ENCODE data around the gene SESN3. TPM values are rescaled to one million over a fixed set of nuclear protein-coding genes. Genes with fewer than 3 reads are reported as not detected.
A peak's percentile ranks its signal among the peaks of the same experiment; 100 is the strongest.

The SESN3 gene
- total RNA-seq, 6 donors from 2014 or later, result 11.5 to 48.8 (median 23.2) TPM

DNA sequence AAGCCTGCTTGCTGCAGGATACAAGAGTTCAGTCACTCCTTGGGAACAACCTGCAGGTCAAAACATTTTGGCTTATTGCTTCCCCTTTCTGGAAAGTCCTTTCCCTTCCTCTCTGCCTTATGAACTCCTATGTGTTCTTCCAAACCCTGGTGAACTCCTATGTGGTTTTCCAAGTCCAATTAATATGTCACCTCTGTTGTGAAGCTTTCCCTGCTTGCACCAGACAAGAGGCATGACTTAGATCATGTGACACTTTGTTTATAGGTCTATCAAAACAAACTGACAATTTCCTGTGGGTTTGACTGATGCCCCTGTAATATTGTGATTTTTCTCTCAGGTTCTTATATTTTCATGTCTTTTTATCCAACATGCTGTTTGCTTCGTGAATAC, 77.2 kb downstream of the SESN3 start:
- ATAC-seq (ENCODE audit: low FRiP score in 2 of 2) (no peak), DNase-seq (no peak)
- Histone ChIP-seq H3K36me3 (no peaks in the 10 kb centered on the region), H3K9me3 (no peaks in the 10 kb centered on the region), H3K27ac (peak overlapping the region in 1 of 4 donors; percentile 36), H3K4me3 (no peak overlapping the region), H3K27me3 (no peaks in the 10 kb centered on the region), H3K4me1 (peaks cover 29 to 52% (median 35%) of the 10 kb centered on the region in 4 donors)
- TF ChIP-seq EP300 (IDR thresholded peaks at IDR 0.05), result no peak
- no peak for TF ChIP-seq POLR2A (IDR thresholded peaks at IDR 0.05)
- no peak for TF ChIP-seq POLR2AphosphoS5 (IDR thresholded peaks at IDR 0.05)
- TF ChIP-seq, protein P1, sequence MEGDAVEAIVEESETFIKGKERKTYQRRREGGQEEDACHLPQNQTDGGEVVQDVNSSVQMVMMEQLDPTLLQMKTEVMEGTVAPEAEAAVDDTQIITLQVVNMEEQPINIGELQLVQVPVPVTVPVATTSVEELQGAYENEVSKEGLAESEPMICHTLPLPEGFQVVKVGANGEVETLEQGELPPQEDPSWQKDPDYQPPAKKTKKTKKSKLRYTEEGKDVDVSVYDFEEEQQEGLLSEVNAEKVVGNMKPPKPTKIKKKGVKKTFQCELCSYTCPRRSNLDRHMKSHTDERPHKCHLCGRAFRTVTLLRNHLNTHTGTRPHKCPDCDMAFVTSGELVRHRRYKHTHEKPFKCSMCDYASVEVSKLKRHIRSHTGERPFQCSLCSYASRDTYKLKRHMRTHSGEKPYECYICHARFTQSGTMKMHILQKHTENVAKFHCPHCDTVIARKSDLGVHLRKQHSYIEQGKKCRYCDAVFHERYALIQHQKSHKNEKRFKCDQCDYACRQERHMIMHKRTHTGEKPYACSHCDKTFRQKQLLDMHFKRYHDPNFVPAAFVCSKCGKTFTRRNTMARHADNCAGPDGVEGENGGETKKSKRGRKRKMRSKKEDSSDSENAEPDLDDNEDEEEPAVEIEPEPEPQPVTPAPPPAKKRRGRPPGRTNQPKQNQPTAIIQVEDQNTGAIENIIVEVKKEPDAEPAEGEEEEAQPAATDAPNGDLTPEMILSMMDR (IDR thresholded peaks at IDR 0.05), result no peak
- WGBS, 2 donors, result 41 to 84% methylated on average over 1 of the region's 1 CpG

DNA sequence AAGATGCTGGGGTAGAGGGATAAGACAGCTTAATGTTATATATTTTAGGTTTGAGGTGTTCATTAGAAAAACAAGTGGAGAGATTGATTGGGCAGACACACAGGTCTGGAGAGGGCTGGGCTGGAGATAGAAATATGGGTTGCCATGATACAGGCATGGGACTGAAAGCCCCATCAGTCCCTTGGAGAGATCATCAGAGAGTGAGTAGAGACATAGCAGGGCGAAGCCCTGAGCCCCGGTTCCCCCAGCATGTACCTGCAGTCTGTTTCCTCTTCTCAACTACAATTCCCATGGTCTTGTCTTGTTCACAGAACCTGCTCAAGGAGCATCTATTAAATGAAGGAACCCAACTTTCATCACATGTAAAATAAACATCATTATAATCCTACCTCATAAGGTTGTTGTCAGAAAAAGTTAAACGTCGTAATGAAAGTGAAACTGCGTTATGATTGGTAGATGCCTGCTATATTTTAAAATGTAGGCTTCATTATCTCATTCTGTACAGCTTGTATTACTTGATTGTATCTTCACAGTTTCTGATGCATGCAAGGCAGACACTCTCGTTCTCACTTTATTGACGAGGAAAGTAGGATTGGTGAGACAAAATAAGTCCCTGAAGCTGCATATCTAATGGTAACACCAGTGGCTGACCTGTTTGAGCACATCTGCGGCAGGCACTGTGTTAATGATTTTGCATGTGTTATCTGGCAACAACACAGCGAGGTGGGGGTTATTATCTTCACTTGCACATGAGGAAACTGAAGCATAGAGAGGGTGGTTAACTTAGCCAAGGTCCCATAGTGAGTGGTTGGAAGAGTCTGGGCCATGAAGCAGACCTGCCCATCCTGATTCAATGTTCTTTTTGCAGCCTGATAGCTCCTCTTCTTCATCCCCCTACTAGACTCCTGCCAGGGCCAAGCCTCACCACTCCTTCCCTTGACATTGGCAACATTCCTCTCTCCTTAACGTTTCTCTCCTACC, 77.8 kb downstream of the SESN3 start:
- peak overlapping the region in 2 of 4 donors; percentile 36 to 94 for H3K27ac ChIP-seq
- TF ChIP-seq POLR2A (IDR thresholded peaks at IDR 0.05), result no peak
- TF ChIP-seq, protein P1 (IDR thresholded peaks at IDR 0.05), result no peak
- TF ChIP-seq EP300 (IDR thresholded peaks at IDR 0.05), result no peak
- no peak for TF ChIP-seq POLR2AphosphoS5 (IDR thresholded peaks at IDR 0.05)
- H3K36me3 ChIP-seq, result no peaks in the 10 kb centered on the region
- H3K4me1 ChIP-seq, result peaks cover 31 to 50% (median 35%) of the 10 kb centered on the region in 4 donors
- ATAC-seq (ENCODE audit: low FRiP score in 2 of 2), result no peak
- H3K9me3 ChIP-seq, result no peaks in the 10 kb centered on the region
- no peak for DNase-seq
- 32 to 42% methylated on average over 10 of the region's 10 CpGs for WGBS, 2 donors
- peak overlapping the region in 2 of 4 donors; percentile 6 to 8 for H3K4me3 ChIP-seq
- no peaks in the 10 kb centered on the region for H3K27me3 ChIP-seq

DNA sequence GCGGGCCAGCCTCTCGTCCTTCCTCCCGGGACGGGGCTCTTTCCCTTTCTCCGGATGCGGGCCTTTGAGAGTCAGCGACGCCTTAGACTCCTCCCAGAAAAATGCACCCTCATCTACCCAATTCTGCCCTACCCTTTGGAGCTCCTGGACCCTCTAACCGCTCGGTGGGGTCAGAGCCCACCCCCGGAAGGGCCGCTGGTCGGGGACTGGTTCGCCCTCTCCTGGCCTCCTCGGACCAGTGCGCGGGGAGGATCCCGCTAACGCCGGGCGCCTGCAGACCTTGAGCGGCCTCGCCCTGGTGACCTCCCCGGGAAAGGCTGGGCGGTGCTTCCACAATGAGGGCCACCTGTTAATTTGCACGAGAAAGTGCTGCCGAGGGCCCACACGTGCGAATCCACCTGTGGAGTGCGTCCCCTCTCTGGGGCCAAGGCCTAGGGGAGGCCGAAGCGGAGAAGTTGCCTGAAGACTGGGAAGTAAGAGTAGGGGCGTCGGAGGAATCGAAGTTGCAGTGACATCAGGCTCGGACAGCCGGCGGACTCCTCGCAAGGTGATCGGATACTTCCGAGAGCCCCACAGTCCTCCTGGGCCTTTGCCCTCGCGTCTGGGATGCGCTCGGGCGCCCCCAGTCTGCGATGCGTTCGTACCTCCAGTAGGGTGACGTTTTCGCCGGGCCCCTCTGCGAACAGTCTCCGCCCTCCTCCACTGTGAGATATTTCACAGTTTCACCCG, 79.9 kb downstream of the SESN3 start:
- H3K27ac ChIP-seq, result peak overlapping the region; percentile 92 to 96 (median 95)
- H3K4me1 ChIP-seq, result peaks cover 24 to 53% (median 43%) of the 10 kb centered on the region in 4 donors

DNA sequence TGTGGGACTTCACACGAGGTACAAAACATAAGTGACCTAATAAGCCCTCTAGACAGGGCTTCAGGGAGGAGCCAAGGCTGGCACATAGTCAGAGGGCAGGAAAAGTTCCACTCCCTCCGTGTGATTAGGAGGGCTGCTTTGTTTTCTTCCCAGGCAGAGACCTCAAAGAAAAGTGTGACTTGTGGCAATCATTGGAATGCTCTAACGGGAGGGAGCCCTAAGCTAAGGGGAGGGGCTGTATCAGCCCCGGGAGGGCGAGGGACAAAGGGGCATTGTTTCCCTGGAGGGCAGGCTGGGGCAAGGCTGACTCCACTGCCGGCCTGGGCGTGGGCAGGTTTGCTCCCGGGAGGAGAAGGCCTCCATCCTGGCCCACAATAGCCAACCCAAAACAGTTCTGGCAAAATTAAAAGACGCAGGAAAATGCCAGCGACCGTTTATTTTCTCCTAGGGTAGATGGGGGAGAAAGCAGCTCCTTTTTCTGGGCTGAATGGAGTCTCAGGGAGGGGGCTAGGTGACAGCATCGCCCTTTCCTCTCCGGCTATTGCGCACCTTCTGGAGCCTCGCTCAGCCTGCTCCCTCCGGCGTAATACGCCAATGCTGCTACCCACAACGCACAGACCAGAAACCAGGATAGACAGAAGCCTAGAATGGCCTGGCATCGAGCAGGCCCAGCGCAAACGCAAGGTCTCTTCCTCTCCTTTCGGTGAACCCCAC, 81.2 kb downstream of the SESN3 start:
- H3K4me3 ChIP-seq, result peak overlapping the region in 3 of 4 donors; percentile 54 to 66 (median 63)
- TF ChIP-seq POLR2AphosphoS5 (IDR thresholded peaks at IDR 0.05) (peak in 1 of 2 donors; percentile 6), POLR2A (IDR thresholded peaks at IDR 0.05) (no peak), EP300 (IDR thresholded peaks at IDR 0.05) (peak in 1 of 4 donors; percentile 8)
- TF ChIP-seq, protein P1 (IDR thresholded peaks at IDR 0.05), result no peak
- peak; percentile 38 to 68 for DNase-seq

More for the DNA sequence above, 79.9 kb downstream of the SESN3 start:
- DNase-seq, result peak; percentile 94 to 96
- TF ChIP-seq, protein P1 (IDR thresholded peaks at IDR 0.05), result peak; percentile 80 to 98 (median 97)
- TF ChIP-seq POLR2A (IDR thresholded peaks at IDR 0.05), result peak in 3 of 4 donors; percentile 60 to 76 (median 72)
- TF ChIP-seq POLR2AphosphoS5 (IDR thresholded peaks at IDR 0.05), result peak in 1 of 2 donors; percentile 89
- TF ChIP-seq EP300 (IDR thresholded peaks at IDR 0.05), result no peak
- Histone ChIP-seq H3K4me3 (peak overlapping the region; percentile 36 to 66 (median 58)), H3K27me3 (no peaks in the 10 kb centered on the region), H3K9me3 (no peaks in the 10 kb centered on the region), H3K36me3 (no peaks in the 10 kb centered on the region)
- 0 to 1% methylated on average over 27 to 50 of the region's 55 CpGs for WGBS, 2 donors
- peak; percentile 95 to 96 for ATAC-seq (ENCODE audit: low FRiP score in 2 of 2)

More for the DNA sequence above, 81.2 kb downstream of the SESN3 start:
- H3K36me3 ChIP-seq, result no peaks in the 10 kb centered on the region
- peak overlapping the region; percentile 92 to 96 (median 95) for H3K27ac ChIP-seq
- WGBS, 2 donors, result 31 to 41% methylated on average over 22 to 23 of the region's 23 CpGs
- H3K4me1 ChIP-seq, result peaks cover 24 to 53% (median 43%) of the 10 kb centered on the region in 4 donors
- H3K27me3 ChIP-seq, result no peaks in the 10 kb centered on the region
- ATAC-seq (ENCODE audit: low FRiP score in 2 of 2), result no peak
- H3K9me3 ChIP-seq, result no peaks in the 10 kb centered on the region
